Sigmoid colon (tissue), 7 donors: ENCODE results near the gene NUDT22. TPM values are rescaled to one million over a fixed set of nuclear protein-coding genes. Genes with fewer than 3 reads are reported as not detected.

Experiments
- DNase-seq: peaks from one replicate; pipeline ENCODE4 v3.0.0-alpha.2; 2019
- H3K27ac ChIP-seq, 4 donors: fragments of 200-600 bp; sonication (generic); one replicate each; pipeline ENCODE4 v1.5.1; 2016 to 2019; ENCODE audit warnings: mild to moderate bottlenecking in 1 of 4
- H3K27me3 ChIP-seq, 3 donors: fragments of 200-600 bp; sonication (generic); one replicate each; pipeline ENCODE4 v1.5.1; 2019; ENCODE audit warnings: mild to moderate bottlenecking in 1 of 3
- H3K36me3 ChIP-seq, 4 donors: fragments of 200-600 bp; sonication (generic); one replicate each; pipeline ENCODE4 v1.5.1; 2016 to 2019
- H3K4me1 ChIP-seq, 4 donors: fragments of 200-600 bp; sonication (generic); one replicate each; pipeline ENCODE4 v1.5.1; 2017 to 2019
- H3K4me3 ChIP-seq, 4 donors: fragments of 200-600 bp; sonication (generic); one replicate each; pipeline ENCODE4 v1.5.1; 2017 to 2019; ENCODE audit warnings: mild to moderate bottlenecking in 2 of 4, moderate library complexity in 1 of 4
- H3K9me3 ChIP-seq, 4 donors: fragments of 200-600 bp in 3 of 4; sonication (generic) in 3 of 4; one replicate each; pipeline versions ENCODE4 v1.5.1 to v1.6.1; 2013 to 2019
- CTCF ChIP-seq, 4 experiments: fragments of 450-650 bp in 3 of 4; fragments of 200-600 bp in 1 of 4; IDR thresholded peaks; one replicate each; pipeline ENCODE4 v1.5.1; 2016 to 2019; ENCODE audit warnings: antibody characterized with exemption in 4 of 4, mild to moderate bottlenecking in 3 of 4, moderate library complexity in 2 of 4
- EP300 ChIP-seq, 4 donors: sonication (generic); formaldehyde crosslinking; IDR thresholded peaks; one replicate each; pipeline ENCODE4 v1.6.1; 2017; ENCODE audit warnings: antibody characterized with exemption in 4 of 4
- POLR2A ChIP-seq, 2 donors: fragments of 450-650 bp; IDR thresholded peaks; one replicate each; pipeline ENCODE4 v1.6.1; 2016; ENCODE audit warnings: antibody characterized with exemption in 2 of 2, mild to moderate bottlenecking in 2 of 2, moderate library complexity in 2 of 2
- POLR2AphosphoS5 ChIP-seq, 4 donors: sonication (generic); formaldehyde crosslinking; IDR thresholded peaks; one replicate each; pipeline ENCODE4 v1.6.1; 2017; ENCODE audit warnings: antibody characterized with exemption in 4 of 4
- WGBS, 2 donors: extraction: QIAGEN DNeasy Blood & Tissue Kit; methylation state at CpG; one replicate each; pipeline ENCODE4 v1.1.7; 2013; 5-methylcytosine and 5-hydroxymethylcytosine counted together
- intact Hi-C: fragments of 100-400 bp; cut with DNase I; formaldehyde crosslinking; loops from one replicate; pipeline ENCODE4 v1.15.1; 2023
- polyA plus RNA-seq, 3 donors: library from polyadenylated mRNA; stranded (reverse); fragments of 200-250 nt; gene quantifications; one replicate each; pipeline ENCODE4 v1.2.3, GENCODE V29; 2013
- total RNA-seq, 4 donors: library from RNA; depleted of rRNA; stranded (reverse); fragments of >200 nt; gene quantifications; one replicate each; pipeline ENCODE4 v1.1.0, GENCODE V29; 2016
- donor health status: healthy with polysubstance abuse.
- donor health status: Bipolar disorder and iron deficiency.
- donor health status: healthy.

NUDT22 gene
- total and polyA plus RNA-seq, 7 donors, result 41.4 to 130 (median 64.8) TPM

- no peak for TF ChIP-seq CTCF (IDR thresholded peaks at IDR 0.05)
- no peak for TF ChIP-seq POLR2AphosphoS5 (IDR thresholded peaks at IDR 0.05)
- TF ChIP-seq EP300 (IDR thresholded peaks at IDR 0.05), result no peak
- Histone ChIP-seq H3K9me3 (no peaks in the 10 kb centered on the region), H3K36me3 (peaks cover 1 to 57% (median 15%) of the 10 kb centered on the region in 4 donors), H3K4me3 (no peak overlapping the region), H3K27ac (no peak overlapping the region), H3K4me1 (peaks cover 0 to 9% (median 7%) of the 10 kb centered on the region in 4 donors), H3K27me3 (no peaks in the 10 kb centered on the region)
- intact Hi-C loops, result no loop called here
- DNase-seq, result no peak
- WGBS, 2 donors, result 53 to 78% methylated on average over 17 of the region's 17 CpGs
These were observed 50.8 kb downstream of the NUDT22 start for GRCh38 chr11:64276653-64277431.

- H3K27me3 ChIP-seq, result no peaks in the 10 kb centered on the region
- peaks cover 0 to 12% (median 10%) of the 10 kb centered on the region in 4 donors for H3K4me1 ChIP-seq
- no peaks in the 10 kb centered on the region for H3K9me3 ChIP-seq
- TF ChIP-seq POLR2A (IDR thresholded peaks at IDR 0.05) (no peak), EP300 (IDR thresholded peaks at IDR 0.05) (no peak), POLR2AphosphoS5 (IDR thresholded peaks at IDR 0.05) (no peak), CTCF (IDR thresholded peaks at IDR 0.05) (no peak)
- peaks cover 5 to 61% (median 22%) of the 10 kb centered on the region in 4 donors for H3K36me3 ChIP-seq
- no peak for DNase-seq
- H3K27ac ChIP-seq, result no peak overlapping the region
- no peak overlapping the region for H3K4me3 ChIP-seq
- 88 to 94% methylated on average over 8 of the region's 8 CpGs for WGBS, 2 donors
- intact Hi-C loops, result no loop called here
These were observed 52.6 kb downstream of the NUDT22 start for GRCh38 chr11:64278576-64279190.

Other genes starting within 250 kb of the NUDT22 start
- 10 to 100 TPM; 44.8 to 61.7 (median 57.8) TPM for gene OTUB1, start 239.8 kb upstream of the NUDT22 start, total RNA-seq
- 10 to 100 TPM; 88.9 to 96.4 (median 91.3) TPM for gene OTUB1, start 239.8 kb upstream of the NUDT22 start, polyA plus RNA-seq
- 1 to 10 TPM in 3 of 4 donors, under 1 TPM in 1; 0.99 to 6.9 (median 3.1) TPM for gene FLRT1, start 190.3 kb upstream of the NUDT22 start, total RNA-seq
- gene FLRT1, start 190.3 kb upstream of the NUDT22 start, polyA plus RNA-seq, result under 1 TPM in 1 of 3 donors, not detected in 2; 0.66 TPM
- 10 to 100 TPM; 23.3 to 33.9 (median 25.8) TPM for gene MACROD1, start 60.2 kb upstream of the NUDT22 start, total RNA-seq
- 10 to 100 TPM; 14.2 to 16.8 (median 14.8) TPM for gene MACROD1, start 60.2 kb upstream of the NUDT22 start, polyA plus RNA-seq
- 10 to 100 TPM; 58.2 to 90.3 (median 81.0) TPM for gene STIP1, start 40.1 kb upstream of the NUDT22 start, total RNA-seq
- gene STIP1, start 40.1 kb upstream of the NUDT22 start, polyA plus RNA-seq, result 10 to 100 TPM; 38.4 to 84.3 (median 50.2) TPM
- 10 to 100 TPM; 15.0 to 26.2 (median 20.3) TPM for gene FERMT3, start 19.6 kb upstream of the NUDT22 start, total RNA-seq
- gene FERMT3, start 19.6 kb upstream of the NUDT22 start, polyA plus RNA-seq, result 10 to 100 TPM; 15.3 to 41.5 (median 20.4) TPM
- 10 to 100 TPM; 45.7 to 80.6 (median 62.9) TPM for gene TRPT1, start 88 bp upstream of the NUDT22 start, total RNA-seq
- 10 to 100 TPM; 70.8 to 82.8 (median 82.3) TPM for gene TRPT1, start 88 bp upstream of the NUDT22 start, polyA plus RNA-seq
- gene DNAJC4, start 4.3 kb downstream of the NUDT22 start, total RNA-seq, result 10 to 100 TPM; 25.7 to 37.1 (median 28.1) TPM
- 10 to 100 TPM; 27.5 to 68.1 (median 58.3) TPM for gene DNAJC4, start 4.3 kb downstream of the NUDT22 start, polyA plus RNA-seq
- gene VEGFB, start 8.3 kb downstream of the NUDT22 start, total RNA-seq, result 100 to 1,000 TPM in 2 of 4 donors, 10 to 100 TPM in 2; 76.7 to 117 (median 98.4) TPM
- 10 to 100 TPM; 23.4 to 94.9 (median 42.6) TPM for gene VEGFB, start 8.3 kb downstream of the NUDT22 start, polyA plus RNA-seq
- 10 to 100 TPM; 49.2 to 70.5 (median 51.3) TPM for gene FKBP2, start 14.8 kb downstream of the NUDT22 start, total RNA-seq
- 100 to 1,000 TPM in 2 of 3 donors, 10 to 100 TPM in 1; 97.3 to 213 (median 116) TPM for gene FKBP2, start 14.8 kb downstream of the NUDT22 start, polyA plus RNA-seq
- gene PPP1R14B, start 20.7 kb downstream of the NUDT22 start, total RNA-seq, result 10 to 100 TPM; 31.8 to 66.6 (median 51.3) TPM
- 100 to 1,000 TPM in 1 of 3 donors, 10 to 100 TPM in 2; 78.8 to 159 (median 93.7) TPM for gene PPP1R14B, start 20.7 kb downstream of the NUDT22 start, polyA plus RNA-seq
- 10 to 100 TPM; 10.6 to 17.7 (median 12.1) TPM for gene PLCB3, start 25.3 kb downstream of the NUDT22 start, total RNA-seq
- gene PLCB3, start 25.3 kb downstream of the NUDT22 start, polyA plus RNA-seq, result 10 to 100 TPM; 23.4 to 52.8 (median 35.4) TPM
- gene BAD, start 58.4 kb downstream of the NUDT22 start, total RNA-seq, result 100 to 1,000 TPM in 3 of 4 donors, 10 to 100 TPM in 1; 95.3 to 143 (median 121) TPM
- 100 to 1,000 TPM; 105 to 264 (median 244) TPM for gene BAD, start 58.4 kb downstream of the NUDT22 start, polyA plus RNA-seq
- 10 to 100 TPM; 12.2 to 21.0 (median 13.6) TPM for gene GPR137, start 59.6 kb downstream of the NUDT22 start, total RNA-seq
- gene GPR137, start 59.6 kb downstream of the NUDT22 start, polyA plus RNA-seq, result 10 to 100 TPM; 17.4 to 35.0 (median 18.0) TPM
- under 1 TPM in 1 of 4 donors, not detected in 3; 0.71 TPM for gene KCNK4, start 65.0 kb downstream of the NUDT22 start, total RNA-seq
- not detected for gene KCNK4, start 65.0 kb downstream of the NUDT22 start, polyA plus RNA-seq
- not detected for gene CATSPERZ, start 74.1 kb downstream of the NUDT22 start, total RNA-seq
- 1 to 10 TPM in 2 of 3 donors, not detected in 1; 1.1 to 1.4 TPM for gene CATSPERZ, start 74.1 kb downstream of the NUDT22 start, polyA plus RNA-seq
- 10 to 100 TPM; 39.9 to 48.7 (median 45.3) TPM for gene ESRRA, start 79.2 kb downstream of the NUDT22 start, total RNA-seq
- gene ESRRA, start 79.2 kb downstream of the NUDT22 start, polyA plus RNA-seq, result 100 to 1,000 TPM; 151 to 244 (median 219) TPM
- 100 to 1,000 TPM; 182 to 353 (median 269) TPM for gene TRMT112, start 91.3 kb downstream of the NUDT22 start, total RNA-seq
- 100 to 1,000 TPM; 148 to 232 (median 168) TPM for gene TRMT112, start 91.3 kb downstream of the NUDT22 start, polyA plus RNA-seq
- 100 to 1,000 TPM; 169 to 269 (median 215) TPM for gene PRDX5, start 91.8 kb downstream of the NUDT22 start, total RNA-seq
- 1,000 to 10,000 TPM in 1 of 3 donors, 100 to 1,000 TPM in 2; 596 to 1,045 (median 779) TPM for gene PRDX5, start 91.8 kb downstream of the NUDT22 start, polyA plus RNA-seq
- 1 to 10 TPM; 2.6 to 8.6 (median 3.9) TPM for gene CCDC88B, start 113.9 kb downstream of the NUDT22 start, total RNA-seq
- gene CCDC88B, start 113.9 kb downstream of the NUDT22 start, polyA plus RNA-seq, result 100 to 1,000 TPM in 1 of 3 donors, 10 to 100 TPM in 2; 15.6 to 157 (median 23.6) TPM
- gene RPS6KA4, start 132.9 kb downstream of the NUDT22 start, total RNA-seq, result 10 to 100 TPM; 15.6 to 24.1 (median 18.6) TPM
- gene RPS6KA4, start 132.9 kb downstream of the NUDT22 start, polyA plus RNA-seq, result 10 to 100 TPM; 14.4 to 48.4 (median 16.6) TPM